GM19452 (cell line): ENCODE data around the gene NAA11.

Experiments
- ATAC-seq: cut with Tn5 transposase; IDR thresholded peaks from one replicate; pipeline ENCODE4 v1.9.1; 2021; ENCODE audit not compliant: unreplicated experiment

NAA11 gene

DNA sequence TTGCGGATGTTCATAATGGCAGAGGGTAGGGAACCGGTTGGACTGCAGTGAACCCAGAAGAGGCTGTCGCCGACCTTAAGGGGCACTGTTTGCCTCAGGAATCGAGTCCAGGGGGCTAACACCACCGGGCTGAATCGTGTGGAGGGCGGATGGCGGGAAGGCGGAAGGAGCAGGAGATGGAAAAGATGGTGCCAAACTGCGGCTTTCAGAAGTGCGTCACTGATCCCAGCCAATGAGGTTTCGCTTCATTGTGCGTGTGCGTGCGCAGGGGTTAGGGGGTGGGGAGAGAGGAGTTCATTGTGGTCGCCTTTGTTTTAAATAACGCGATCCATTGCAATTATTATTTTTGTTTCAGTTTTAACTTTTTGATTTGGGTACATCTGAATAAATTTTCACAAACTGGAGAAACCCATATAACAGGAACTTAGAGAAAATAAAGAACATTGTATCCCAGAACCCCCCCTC, at the start of gene NAA11:
NAA11 (minus strand) TSS at position 198 of the 465 bp plus-strand sequence; CDS start at position 14, 184 bp downstream.
- ATAC-seq = no peak

DNA sequence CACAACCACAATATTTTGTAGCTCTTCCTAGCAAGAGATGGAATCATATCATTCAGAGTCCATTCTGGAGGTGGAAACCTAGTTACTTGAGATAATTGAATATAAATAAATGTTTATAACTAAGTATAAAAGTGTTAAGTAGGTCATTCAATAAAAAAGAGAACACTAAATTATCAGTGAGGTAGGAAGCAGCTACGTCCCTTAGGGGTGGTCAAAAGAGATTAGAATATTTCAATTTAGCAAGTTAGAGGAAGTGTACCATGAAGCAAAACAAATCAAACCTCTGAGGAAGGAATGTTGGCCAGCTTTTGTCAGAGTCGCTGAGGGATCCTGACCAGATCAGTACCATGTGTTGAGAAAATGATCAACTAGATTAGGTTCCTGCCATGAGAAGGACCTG, 44.2 kb upstream of the NAA11 start:
- no peak for ATAC-seq

- no peak for ATAC-seq
Measured at GRCh38 chr4:79367096-79367495, 41.2 kb upstream of the NAA11 start.

- ATAC-seq = no peak
Measured at GRCh38 chr4:79366422-79366821, 40.6 kb upstream of the NAA11 start.

GRCh38 chr4:79364061-79364460, 38.2 kb upstream of the NAA11 start:
- no peak for ATAC-seq

GRCh38 chr4:79362626-79363025, 36.8 kb upstream of the NAA11 start:
- no peak for ATAC-seq

GRCh38 chr4:79360006-79360405, 34.1 kb upstream of the NAA11 start:
- ATAC-seq = no peak

DNA sequence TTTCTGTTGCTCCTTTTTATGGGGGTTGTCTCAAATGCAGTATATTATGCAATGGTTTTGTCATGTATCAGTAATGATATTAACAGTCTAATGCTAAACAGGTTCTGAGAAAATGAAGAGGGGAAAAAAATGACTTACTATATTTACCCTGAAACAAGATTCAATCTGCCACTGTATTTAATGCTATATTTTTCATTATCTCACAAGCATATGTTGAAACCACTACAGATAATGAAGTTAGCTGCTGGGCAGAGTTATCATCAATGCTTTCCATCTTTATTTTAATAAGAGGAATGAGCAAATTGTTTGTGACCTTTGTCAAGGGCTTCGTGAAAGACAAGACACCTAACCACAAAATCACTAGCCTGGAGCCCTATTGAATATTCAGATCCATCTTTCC, 32.6 kb upstream of the NAA11 start:
- ATAC-seq = no peak

DNA sequence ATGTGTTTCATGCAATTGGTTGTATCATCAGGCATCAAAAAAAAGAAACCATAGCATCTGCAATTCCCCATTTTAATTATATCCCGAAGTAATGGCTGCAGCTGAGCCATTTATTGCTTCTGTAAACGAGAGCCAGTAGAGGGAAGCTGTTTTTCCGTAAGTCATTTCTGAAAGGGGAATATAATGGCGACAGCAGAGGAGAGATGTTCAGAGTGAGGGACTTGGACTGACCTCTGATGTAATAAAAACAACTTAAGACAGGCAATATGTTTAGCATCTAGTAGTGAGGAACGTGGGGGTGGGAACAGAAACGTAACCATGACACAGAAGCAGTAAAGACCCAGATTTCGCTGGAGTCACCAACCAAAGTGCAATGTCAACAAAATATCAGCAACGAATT, 31.5 kb upstream of the NAA11 start:
- no peak for ATAC-seq

DNA sequence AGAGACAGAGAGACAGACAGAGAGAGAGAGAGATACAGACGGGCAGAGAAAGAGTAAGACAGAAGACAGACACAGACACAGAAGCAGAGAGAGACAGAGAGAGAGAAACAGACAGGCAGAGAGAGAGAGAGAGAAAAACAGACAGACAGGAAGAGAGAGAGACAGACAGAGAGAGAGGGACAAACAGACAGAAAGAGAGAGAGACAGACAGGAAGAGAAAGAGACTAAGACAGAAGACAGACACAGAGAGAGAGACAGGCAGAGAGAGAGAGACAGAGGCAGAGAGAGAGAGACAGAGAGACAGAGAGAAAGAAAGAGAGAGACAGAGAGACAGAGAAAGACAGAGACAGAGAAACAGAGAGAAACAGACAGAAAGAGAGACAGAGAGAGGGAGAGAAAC, 27.2 kb upstream of the NAA11 start:
- ATAC-seq = no peak

GRCh38 chr4:79348405-79348804, 22.5 kb upstream of the NAA11 start:
- no peak for ATAC-seq

GRCh38 chr4:79341893-79342653, 16.2 kb upstream of the NAA11 start:
- no peak for ATAC-seq

DNA sequence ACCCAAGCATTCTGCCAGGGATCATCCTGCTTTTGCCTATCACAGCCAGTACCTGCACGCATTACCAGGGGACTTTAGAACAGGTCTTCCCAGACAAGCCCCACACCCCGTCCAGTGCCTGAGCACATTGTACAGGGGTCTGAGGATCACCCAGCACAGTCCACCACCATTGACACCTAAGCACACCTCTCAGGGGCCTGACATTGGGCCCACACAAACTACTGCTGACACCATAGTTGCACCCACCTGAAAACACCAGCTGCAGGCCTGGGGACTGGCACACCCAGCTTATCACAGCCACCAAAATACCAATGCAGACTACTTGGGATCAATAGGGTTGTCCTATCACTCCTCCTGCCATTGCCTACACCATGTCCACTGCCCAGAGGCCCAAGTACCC, 14.7 kb upstream of the NAA11 start:
- ATAC-seq = no peak

GRCh38 chr4:79338148-79338547, 12.3 kb upstream of the NAA11 start:
- ATAC-seq = no peak

DNA sequence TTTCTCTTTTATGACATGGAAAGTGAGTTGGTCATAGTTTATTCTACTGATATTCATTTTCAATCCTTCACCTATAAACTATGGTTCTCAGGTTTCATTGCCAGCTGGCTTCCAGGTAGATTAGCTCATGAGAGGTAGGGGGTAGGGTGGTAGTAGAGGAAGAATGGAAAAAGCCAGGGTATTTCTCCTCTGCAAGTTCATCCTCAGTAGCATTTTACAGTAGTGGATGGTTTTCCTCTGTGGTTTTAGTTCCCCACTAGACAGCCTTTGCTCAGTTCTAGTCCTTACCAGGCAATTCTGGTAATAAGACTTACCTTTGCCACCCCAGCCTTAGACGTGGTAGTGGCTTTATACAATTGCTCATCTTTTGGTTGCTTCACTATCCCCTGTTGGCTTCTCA, 8.9 kb upstream of the NAA11 start:
- ATAC-seq = no peak

GRCh38 chr4:79334341-79334740, 8.5 kb upstream of the NAA11 start:
- ATAC-seq = no peak

DNA sequence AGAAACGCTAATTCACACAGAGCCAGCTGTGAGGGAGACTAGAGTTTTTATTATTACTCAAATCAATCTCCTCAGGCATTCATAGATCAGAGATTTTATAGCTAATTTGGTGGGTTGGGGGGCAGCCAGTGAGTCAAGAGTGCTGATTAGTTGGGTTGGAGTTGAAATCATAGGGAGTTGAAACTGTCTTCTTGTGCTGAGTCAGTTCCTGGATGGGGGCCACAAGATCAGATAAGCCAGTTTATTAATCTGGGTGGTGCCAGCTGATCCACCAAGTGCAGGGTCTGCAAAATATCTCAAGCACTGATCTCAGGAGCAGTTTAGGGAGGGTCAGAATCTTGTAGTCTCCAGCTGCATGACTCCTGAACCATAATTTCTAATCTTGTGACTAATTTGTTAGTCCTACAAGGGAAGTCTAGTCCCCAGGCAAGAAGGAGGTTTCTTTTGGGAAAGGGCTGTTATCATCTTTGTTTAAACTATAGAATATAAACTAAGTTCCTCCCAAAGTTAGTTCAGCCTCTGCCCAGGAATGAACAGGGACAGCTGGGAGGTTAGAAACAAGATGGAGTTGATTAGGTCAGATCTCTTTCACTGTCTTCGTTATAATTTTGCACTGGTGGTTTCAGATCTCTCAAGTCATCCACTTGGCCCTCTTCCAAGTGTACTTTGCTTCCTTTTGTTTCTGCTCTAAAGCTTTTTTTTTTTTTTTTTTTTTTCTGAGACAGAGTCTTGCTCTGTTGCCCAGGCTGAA, 5.4 kb upstream of the NAA11 start:
- ATAC-seq = no peak

GRCh38 chr4:79330720-79331119, 4.9 kb upstream of the NAA11 start:
- no peak for ATAC-seq

DNA sequence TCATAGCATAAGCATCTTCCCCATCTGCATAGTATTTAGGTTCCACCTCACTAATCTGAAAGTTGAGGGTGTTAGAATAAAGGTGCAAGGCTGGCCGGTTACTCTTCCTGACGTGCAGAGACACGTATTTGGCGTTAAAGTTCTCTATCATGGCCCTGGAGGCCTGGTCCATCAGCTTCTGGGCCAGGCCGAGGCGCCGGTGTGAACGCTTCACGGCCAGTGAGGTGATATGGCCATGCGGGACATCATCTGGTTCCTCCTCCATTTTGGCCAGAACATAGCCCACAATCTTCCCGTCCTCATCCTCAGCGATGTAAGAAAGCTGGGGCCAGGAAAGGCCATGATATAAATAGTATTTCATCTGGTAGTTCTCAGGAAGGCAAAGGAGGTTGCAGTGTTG, 425 bp downstream of the NAA11 start:
- ATAC-seq = no peak

- no peak for ATAC-seq
Measured at GRCh38 chr4:79319975-79320374, 5.9 kb downstream of the NAA11 start.

GRCh38 chr4:79317711-79318110, 8.2 kb downstream of the NAA11 start:
- ATAC-seq = no peak

DNA sequence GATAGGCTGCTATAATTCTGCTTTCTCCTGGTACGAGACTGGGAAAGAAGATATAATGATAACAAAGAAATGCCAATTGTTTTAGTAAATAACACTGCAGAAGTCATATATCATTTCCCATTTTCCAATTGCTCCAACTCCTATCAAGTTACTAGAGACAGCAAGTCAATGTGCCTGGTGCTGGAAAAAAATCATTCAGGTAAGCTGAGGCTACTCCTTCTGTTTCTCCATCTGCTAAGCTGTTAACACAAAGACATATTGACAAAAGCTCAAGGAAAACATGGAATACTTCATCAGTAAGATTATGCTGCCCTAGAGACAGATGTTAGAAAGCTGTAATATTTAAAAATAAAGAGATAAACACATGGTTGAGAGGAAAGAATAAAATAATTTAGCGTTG, 10.0 kb downstream of the NAA11 start:
- ATAC-seq = no peak
